Stimulated activated CD8-positive, alpha-beta memory T cell treated with anti-CD3 and anti-CD28 coated beads, Interleukin-12 subunit alpha, Interleukin-12 subunit beta, amount 100 ng/mL, for 4 hours (primary cell): ENCODE results near the gene ABCC8.

Experiments
- DNase-seq: peaks from one replicate; pipeline ENCODE4 v3.0.0-alpha.2; 2020; ENCODE audit warnings: low read depth

The ABCC8 gene

DNA sequence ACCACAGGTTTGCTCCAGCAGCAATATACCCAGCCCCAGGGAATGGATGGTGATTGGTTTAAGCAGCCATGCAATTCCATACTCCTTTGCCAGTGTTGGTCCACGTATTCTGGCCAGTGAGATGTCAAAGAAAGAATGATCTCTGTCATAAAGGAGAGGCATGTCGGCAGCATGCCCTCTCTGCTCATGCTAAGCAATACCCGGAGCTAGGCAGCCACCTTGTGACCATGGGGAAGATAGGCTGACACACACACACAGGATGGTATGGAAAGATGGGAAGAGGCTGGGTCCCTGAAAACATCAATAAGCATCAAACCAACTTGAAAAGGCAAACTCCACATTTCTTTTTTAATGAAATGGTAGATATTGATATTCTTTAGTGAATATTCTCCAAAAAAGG is 5.1 kb downstream of the ABCC8 start:
- DNase-seq: no peak

DNA sequence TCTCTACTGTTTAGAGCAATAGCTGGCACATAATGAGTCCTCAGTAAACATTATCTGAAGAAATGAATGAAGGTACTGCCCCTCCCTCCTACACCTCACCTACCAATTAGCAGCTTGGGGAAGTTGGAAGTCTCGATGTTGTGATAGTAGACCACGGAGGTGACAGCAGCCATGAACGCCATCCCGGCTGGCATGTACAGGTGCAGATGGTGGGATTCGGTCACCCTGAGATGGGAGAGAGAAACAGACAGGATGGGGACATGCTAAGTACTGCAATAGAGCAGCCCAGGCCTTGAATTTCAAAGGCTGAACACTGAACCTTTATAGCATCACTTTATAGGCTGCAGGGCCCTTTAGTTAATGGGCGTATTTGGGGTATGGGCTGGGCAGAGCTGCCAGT is 6.6 kb downstream of the ABCC8 start:
- DNase-seq: no peak

DNA sequence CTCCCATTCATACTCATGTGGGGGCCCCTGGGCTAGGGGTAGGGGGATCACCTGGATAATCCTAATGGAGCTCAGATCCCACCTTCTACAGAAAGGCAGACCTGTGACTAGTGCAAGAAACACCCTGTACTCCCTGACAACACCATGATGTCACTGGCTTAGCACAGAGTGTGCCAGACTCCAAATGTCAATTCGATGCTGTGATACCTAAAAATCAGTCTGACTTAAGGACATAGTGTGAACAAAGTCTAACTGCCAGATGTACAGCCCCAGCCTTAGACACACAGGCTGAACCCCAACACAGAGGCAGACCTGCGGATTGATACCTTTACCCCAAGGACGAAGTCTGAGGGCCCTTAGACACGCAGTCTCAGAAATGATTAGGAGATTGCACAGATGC is 8.5 kb downstream of the ABCC8 start:
- no peak for DNase-seq

DNA sequence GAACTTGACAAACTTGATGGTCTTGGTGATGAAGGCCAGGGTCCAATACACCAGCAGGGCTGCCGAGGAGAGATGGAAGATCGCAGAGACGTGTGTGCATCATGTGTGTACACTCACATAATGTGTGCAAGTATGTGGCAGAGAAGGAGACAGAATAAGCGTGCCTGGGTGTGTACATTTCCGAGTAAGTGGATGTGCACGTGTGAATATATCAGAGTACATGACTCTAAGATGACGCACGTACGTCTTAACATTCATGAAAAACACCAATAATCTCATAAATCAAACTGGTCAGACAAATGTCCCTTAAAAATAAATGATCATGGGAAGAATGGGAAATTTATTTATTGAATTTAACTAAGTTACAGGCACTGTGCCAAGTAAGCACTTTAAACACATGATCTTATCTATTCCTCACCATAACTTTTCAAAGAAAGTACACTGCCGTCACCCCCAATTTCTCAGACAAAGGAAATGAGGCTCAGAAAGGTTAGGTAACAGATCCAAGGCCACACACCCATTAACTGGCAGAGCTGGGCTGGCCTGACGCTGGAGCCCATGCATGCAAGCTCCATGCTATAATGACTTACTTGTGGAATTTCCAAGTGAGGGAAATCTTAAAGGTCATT is 13.0 kb downstream of the ABCC8 start:
- no peak for DNase-seq

DNA sequence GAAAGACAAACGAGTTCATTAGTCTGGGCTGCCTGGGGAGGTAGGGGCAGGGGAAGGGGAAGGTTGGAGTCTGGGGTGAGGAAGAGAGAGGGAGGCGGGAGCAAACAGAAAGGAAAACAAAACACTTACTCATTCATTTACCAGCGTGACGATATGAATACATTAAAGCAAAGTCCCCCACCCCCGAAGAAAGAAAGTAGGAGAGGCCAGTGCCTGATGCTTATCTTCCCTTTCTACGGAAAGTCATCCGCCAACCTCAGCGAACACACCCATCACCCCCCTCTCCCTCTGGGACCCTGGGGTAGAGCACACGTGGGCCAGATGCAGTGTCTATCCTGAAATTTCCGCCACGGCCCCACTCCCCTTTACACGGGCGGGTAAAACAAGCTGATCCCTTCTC is 13.7 kb downstream of the ABCC8 start:
- DNase-seq: no peak

DNA sequence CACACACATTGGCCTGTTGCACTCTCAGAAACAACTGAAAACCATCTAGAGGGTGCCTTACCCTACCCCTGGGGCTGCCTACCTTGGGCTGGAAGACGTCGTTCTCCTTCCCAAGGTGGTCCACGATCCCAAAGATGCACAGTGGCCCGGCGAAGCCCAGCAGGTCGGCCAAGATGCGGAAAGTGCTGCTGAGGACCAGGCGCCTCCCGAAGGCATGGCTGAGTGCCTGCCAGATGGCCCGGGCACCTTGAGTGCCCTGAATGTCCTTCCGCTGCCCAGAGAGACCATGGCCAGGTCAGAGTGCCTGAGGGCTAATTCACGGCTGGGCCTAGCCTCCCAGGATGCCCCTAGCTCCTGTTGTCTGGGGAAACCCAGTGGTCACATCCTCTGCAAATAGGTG is 16.2 kb downstream of the ABCC8 start:
- no peak for DNase-seq

DNA sequence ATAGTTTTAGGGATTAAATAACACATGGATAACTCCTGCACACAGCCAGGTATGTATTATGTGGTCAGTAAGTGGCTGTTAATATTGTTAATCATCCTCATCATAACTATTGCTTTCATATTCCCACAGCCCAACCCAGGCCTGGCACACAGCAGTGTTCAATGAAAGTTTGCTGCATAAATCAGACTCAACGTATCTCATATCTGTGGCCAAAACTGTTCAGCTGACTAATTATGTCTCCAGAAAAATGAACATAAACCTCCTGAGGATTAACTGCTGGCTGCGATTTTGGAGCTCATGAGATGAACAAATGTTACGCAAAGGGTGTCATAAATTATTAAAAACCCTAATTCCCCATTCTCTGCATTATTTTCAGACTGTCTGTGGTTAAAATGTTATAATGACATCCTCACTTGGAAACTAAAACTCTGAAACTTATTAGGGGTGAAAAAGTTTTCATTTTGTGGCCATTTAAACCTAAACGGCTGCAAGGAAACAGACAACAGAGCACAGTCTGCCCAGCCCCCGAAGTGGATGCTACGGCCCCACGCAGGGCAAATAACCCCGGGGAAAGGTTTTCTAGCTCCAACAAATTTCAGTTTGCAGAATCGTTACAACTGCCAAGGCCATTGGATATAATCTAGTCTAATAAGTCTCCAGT is 17.3 kb downstream of the ABCC8 start:
- no peak for DNase-seq

DNA sequence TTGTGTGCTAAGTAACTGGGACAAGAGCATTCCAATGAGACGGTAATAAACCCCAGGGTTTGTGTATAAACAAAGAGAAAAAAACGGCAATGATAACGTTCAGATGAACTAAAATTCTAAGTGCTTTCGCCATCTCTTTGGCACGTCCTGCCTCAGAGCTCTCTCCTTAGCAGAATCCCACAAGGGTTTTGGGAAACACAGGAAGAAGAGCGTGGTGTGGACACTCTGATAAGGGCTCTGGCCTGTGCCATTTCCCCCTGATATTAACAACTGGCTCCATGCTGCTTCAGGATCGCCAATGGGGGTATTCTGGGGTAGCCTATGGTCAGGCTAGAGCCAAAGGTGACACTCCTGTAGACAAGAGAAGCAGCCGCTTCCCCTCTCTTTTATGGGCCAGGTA is 18.4 kb downstream of the ABCC8 start:
- DNase-seq: no peak

DNA sequence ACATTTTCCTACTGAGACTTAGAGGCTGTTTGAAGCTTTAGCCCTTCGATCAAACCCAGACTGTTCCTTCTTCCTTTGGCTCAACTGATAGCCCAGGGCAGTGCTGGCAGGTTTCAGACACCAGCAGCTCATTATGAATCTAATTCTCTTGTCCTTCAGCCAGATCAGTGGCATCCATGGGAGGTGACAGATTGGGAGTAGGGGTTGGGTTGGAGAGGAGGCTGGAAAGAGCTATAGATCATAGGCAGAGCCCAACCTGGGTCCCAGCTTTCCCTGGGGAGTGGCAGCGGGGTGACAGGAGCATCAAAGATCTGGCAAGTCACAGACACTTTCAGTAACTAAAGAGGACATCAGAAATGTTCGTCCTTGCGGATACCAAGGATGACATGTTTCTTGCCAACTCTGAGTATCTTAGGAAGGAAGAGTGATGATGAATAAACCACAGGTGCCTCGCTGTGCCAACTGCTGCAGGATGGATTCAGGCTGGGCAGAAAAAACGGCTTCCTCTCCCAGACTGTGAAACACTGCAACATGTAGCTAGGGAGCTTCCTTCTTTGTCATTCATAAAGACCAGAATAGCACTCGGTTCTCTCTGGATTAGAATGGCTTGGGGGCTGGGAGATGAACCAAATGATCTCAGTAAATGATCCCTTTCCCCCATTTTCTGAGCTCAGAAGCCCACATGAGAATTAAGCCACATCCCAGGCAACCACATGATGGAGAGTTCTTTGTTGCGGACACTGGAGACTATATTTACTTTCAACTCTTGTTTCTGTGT is 19.1 kb downstream of the ABCC8 start:
- no peak for DNase-seq

DNA sequence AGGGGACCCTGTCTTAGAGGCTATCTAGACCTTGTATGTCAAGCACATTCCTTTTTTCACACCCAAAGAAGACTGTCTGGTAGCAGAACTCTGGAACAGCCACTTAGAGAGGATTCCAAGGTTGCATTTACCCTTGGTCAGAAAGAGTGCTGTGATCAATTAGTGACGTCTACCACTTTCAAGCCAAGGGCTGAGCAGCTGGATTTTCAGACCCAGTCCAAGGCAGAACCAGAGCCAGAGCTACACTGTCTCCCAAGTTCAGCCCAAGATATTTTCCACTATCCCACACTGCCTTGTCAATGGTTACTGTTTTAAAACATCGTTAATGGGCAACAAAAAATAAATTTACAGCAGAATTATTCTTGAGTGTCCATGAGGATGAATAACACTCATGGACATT is 24.0 kb downstream of the ABCC8 start:
- DNase-seq: no peak

DNA sequence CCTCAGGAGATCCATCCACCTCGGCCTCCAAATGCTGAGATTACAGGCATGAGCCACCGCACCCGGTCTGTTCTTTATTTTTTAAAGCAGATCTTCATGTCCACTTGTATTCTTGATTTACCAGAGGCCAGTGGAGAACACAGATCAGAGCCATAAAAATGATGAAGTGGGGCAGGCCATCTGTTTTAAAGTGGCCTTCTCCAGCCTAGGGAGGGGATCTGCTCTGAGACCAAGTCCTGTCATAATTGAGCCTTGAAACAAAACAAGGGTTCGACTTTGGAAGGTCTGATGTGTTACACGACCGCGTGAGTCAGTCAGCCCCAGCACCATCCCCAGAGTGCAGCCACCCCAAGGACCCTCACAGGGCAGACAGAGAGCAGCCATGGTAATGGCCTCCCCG is 27.5 kb downstream of the ABCC8 start:
- DNase-seq: no peak

DNA sequence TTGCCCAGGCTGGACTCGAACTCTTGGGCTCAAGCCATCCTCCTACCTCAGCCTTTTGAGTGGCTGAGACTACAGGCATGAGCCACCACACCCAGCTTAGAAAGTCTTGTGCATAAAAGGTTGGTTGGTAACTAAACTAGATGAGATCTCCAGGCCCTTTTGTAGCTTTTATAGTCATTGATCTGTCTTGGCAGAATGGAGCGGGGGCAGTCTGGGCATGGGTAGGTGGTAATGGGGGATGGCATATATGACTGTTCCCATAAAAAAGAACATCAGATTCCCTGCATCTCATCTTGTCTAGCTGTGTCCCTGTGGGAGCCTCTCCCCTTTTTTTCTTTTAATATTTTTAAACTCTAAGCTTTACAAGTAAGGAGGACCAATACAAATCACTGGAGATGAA is 30.2 kb downstream of the ABCC8 start:
- no peak for DNase-seq

DNA sequence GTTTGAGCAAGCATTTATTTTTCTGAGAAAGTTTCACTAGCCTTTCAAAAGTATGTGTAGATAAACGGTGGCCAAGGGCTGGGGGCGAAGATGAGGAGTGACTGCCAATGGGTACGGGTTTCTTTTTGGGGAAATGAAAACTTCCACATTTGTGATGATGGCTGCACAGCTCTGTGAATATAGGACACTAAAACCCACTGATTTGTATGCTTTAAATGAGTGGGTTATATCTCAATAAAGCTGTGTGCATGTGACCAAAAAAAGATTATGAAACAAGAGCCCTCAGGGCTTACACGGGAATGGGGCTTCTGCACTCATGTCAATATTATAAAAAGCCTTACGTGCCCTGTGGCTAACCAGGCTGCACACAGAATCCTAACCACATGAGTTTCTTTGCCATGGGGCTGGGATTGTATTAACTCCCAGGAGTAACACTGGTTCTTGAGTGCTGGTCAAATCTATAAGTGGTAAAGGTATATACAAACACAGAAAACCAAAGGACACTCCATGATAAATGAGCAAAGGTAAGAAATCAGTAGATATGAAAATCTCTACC is 31.3 kb downstream of the ABCC8 start:
- no peak for DNase-seq

DNA sequence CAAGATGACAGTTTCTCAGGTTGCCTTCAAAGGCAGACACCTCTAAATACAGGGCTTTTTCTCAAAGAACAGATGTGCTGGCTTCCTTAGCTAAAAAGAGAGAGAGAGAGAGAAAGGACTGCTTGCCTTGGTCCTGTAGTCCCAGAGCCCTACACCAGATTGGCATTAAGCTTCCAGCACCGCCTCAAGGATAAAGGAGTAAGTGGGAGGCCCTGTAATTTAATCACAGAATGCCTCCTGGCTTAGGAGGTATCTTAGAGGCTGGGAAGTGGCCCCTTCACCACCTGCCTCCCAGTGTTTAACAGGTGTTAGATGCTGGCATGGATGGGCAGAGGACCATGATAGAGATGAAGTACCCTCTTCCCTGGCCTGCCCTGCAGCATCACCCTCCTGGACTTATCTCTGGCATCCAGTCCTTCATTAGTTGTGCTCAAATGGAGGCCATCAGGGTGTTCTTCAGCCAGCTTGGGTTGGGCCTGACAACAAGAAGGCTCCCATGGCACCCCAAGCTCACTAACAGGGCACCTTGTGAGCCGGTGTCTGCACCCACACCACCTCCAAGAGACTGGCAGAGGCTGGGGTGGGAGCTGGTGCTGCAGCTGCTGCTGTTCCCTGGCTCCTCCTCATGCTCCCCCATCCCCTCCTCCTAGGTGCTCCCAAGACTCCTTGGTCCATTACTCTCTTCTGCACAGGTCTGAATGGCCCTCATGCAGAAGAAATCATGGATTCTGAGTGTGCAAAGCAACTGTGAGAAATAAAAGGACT is 32.5 kb downstream of the ABCC8 start:
- no peak for DNase-seq

DNA sequence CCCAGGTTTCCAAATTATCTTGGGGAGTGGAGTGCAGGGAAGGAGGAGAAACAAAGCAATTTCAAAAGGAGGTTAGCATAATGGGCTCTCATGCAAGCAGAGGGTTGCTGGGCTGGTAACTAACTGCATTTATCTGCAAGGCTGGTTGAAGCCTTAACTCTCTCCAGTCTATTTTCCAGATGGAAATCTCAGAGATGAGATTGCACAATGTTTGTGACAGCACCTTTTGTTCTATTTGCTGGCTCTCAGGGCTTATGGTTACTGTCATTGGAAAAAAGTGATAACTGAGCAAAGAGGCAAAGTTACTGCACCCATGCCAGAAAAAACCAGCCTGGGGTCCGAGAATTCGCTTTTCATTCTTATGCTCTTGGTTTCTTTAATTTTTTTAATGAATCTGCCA is 33.2 kb downstream of the ABCC8 start:
- DNase-seq: no peak

DNA sequence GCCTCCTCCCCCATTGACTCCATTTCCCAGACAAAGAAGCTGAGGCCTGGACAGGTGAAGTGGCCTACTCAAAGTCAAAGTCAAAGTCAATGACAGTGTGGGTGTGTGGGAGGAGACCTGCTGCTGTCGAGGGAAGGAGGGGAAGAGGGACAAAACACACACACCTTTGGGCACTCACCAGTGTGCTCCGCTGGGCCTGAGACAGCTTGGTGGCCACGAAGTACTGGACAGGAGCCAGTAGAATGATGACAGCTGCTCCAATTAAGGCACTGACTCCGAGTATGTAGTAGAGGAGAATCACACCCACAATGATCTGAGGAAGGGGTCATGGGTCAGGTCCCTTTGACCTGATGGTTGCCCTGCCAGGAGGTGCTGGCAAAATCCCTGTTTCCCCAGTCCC is 33.6 kb downstream of the ABCC8 start:
- no peak for DNase-seq

DNA sequence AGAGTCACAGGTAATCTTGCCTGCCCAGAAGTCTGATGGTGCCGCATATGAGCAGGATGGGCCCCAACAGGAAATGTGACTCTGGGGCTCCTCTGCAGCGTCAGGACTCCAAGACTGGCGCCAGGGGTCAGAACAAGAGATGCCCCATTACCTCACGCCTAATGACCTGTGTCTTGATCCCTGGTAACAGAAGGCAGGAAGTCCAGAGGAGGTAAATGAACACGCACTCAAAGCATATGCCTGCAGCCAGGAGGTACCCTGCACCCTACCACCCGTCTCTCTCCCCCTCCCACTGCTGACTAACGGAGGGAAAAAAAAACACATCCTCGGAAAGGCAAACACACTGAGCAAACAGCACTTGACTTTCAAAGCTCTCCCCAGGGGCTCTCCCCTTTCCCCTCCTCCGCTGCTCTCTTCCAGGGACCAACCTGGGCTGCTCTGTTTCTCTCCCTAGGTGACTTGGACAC is 37.3 kb downstream of the ABCC8 start:
- DNase-seq: no peak

DNA sequence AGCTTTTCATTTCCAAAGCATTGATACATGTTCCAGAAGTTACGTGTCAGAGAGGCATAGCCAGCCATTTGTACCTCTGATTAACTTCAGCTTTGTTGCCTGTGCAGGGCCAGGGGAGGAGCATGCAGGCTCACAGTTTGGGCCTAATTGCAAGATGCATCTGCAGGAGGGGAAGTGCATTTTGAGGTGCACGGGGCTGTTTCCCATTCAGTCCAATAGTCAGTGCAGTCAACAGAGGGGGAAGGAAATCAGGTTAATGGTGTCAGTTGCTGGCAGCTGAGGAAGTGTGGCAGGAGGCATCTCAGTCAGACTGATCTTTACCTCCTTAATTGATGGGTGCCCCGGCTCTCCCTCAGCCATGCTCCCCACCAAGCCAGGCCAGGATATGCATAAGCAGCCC is 39.3 kb downstream of the ABCC8 start:
- DNase-seq: no peak

DNA sequence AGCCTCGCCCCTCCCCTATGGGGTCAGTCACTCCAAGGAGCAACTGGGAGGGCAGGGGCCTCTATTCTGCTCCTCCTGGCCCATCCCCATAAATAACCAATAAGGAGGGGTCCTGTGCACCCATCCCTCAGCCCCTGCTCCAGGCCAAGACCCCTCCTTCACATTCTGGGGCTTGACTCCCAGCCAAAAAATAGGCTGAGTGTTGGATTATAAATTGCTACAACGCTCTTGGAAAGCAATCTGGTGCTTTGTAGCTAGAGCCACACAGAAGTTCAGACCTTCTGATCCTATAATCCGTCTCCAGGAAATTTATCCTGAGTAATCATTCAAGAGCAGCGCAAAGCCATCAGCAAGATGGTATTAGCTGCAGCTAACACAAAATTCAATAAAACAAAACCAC is 42.5 kb downstream of the ABCC8 start:
- DNase-seq: no peak

DNA sequence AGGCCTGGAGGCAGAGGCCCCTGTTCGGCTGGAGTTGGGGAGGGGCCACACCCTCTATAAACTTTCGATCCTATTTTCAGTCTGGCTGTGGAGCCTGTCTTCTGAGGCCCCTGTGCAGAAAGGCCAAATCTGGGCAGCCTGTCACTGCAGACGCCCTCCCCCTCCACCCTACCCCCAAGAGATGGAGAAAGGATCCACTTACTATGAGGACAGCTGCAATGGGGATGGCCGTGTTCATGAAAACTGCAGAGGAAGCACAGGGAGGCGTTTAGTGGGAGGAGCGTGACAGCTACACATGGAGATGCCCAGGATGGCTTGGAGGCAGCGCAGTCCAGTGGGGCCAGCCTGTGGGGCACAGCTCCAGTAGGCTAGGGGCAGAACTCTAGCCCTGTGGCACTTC is 44.6 kb downstream of the ABCC8 start:
- DNase-seq: no peak

DNA sequence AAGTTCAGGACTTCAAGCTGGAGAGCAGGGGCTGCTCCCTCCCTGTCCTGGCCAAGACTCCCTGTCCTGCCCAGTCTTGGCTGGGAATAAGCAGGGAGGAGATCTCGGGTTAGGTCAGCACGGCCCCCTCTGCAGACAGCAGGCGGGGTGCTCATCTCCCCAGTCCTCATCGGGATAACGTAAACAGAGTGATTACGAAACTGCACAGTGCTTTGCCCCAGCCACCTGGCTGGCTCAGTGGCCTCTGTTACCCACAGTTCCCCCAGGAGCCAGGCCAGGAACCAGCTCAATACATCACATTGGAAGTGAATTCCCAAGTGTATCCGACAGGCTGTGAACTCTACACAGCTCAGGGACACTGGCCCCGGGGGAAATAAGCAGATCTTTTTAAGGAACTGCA is 45.5 kb downstream of the ABCC8 start:
- no peak for DNase-seq

DNA sequence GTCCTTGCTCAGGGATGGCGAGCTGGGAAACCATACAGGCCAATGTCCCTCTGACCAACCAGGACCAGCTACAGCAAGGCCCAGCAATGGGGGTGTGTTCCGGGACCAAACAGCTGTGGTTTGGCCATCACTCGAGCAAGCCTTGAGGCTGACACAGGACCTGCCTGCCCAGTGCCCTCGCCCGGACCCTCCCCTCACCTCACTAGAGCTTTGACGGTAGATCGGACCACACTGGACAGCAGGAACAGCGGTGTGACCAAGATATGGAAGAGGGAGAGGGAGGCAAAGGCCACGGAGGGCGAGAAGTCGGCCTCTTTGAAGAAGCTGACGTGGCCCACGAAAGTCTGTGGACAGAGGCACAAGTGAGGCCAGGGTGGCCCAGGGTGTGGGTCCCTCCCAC is 46.0 kb downstream of the ABCC8 start:
- DNase-seq: no peak
